ENCODE data around the gene ZNF85. TPM values are rescaled to one million over a fixed set of nuclear protein-coding genes. Genes with fewer than 3 reads are reported as not detected.
"Not testable (repeated sequence)": the region's sequence is repeated elsewhere in the genome, so short reads cannot be mapped to it uniquely, and the experiment has no call there.

ZNF85 gene
- total RNA-seq, 4 donors from 2014 or later = 1.6 to 3.6 (median 2.6) TPM

GRCh38 chr19:20969898-20970297 is 46.8 kb downstream of the ZNF85 start:
- WGBS, 2 donors = 89 to 94% methylated on average over 3 of the region's 3 CpGs
- Histone ChIP-seq H3K36me3 (no peaks in the 10 kb centered on the region), H3K27ac (no peak overlapping the region), H3K9me3 (no peaks in the 10 kb centered on the region), H3K27me3 (no peaks in the 10 kb centered on the region), H3K4me1 (no peaks in the 10 kb centered on the region), H3K4me3 (no peak overlapping the region)
- no peak for DNase-seq
- TF ChIP-seq CTCF (IDR thresholded peaks at IDR 0.05) = no peak
- TF ChIP-seq POLR2A (IDR thresholded peaks at IDR 0.05) = no peak
- intact Hi-C loops (cut with DNase I) = no loop called here

- H3K36me3 ChIP-seq; H3K27ac ChIP-seq; H3K4me1 ChIP-seq; H3K27me3 ChIP-seq; H3K4me3 ChIP-seq; DNase-seq; intact Hi-C loops (cut with DNase I): not testable (repeated sequence)
- WGBS, 2 donors = 74 to 97% methylated on average over 2 of the region's 2 CpGs
- H3K9me3 ChIP-seq = peaks cover 0 to 12% (median 0%) of the 10 kb centered on the region in 3 donors
Observed at GRCh38 chr19:20992788-20993187, 69.7 kb downstream of the ZNF85 start.

GRCh38 chr19:20999731-21000352 is 76.8 kb downstream of the ZNF85 start:
- WGBS, 2 donors = 0 to 13% methylated on average over 1 to 12 of the region's 29 CpGs
- Histone ChIP-seq H3K4me1 (peaks cover 0 to 11% (median 4%) of the 10 kb centered on the region in 3 donors), H3K27ac (no peak overlapping the region), H3K9me3 (no peaks in the 10 kb centered on the region), H3K4me3 (peak overlapping the region; percentile 34 to 58 (median 43)), H3K36me3 (no peaks in the 10 kb centered on the region), H3K27me3 (no peaks in the 10 kb centered on the region)
- TF ChIP-seq CTCF (IDR thresholded peaks at IDR 0.05) = no peak
- TF ChIP-seq POLR2A (IDR thresholded peaks at IDR 0.05) = no peak
- DNase-seq = peak; percentile 45
- intact Hi-C loops (cut with DNase I) = no loop called here

Other genes starting within 250 kb of the ZNF85 start
- gene ZNF66, start 146.9 kb upstream of the ZNF85 start, total RNA-seq = 1 to 10 TPM; 2.8 to 7.1 (median 4.7) TPM
- 10 to 100 TPM in 3 of 4 donors, 1 to 10 TPM in 1; 6.6 to 41.8 (median 20.1) TPM for gene ZNF430, start 97.4 kb downstream of the ZNF85 start, total RNA-seq
- gene ZNF714, start 159.0 kb downstream of the ZNF85 start, total RNA-seq = 10 to 100 TPM in 2 of 4 donors, 1 to 10 TPM in 2; 5.4 to 14.9 (median 10.0) TPM
- 10 to 100 TPM; 10.8 to 29.2 (median 15.8) TPM for gene ZNF431, start 218.8 kb downstream of the ZNF85 start, total RNA-seq

All from esophagus squamous epithelium (tissue), 5 donors.